Upper lobe of left lung (tissue), 6 donors: ENCODE measurements around the gene CNTN6. TPM values are rescaled to one million over a fixed set of nuclear protein-coding genes. Genes with fewer than 3 reads are reported as not detected.

Experiments
- ATAC-seq, 2 donors: fragments of 200-7000 bp; cut with Tn5 transposase; one replicate each; pipeline ENCODE4 v1.9.1; 2022; ENCODE audit warnings: mild to moderate bottlenecking in 2 of 2, moderate library complexity in 2 of 2; ENCODE audit not compliant: low FRiP score in 2 of 2
- DNase-seq, 2 donors: peaks; one replicate each; pipeline ENCODE4 v3.0.0-alpha.2; 2019 to 2020
- H3K27ac ChIP-seq, 4 donors: fragments of 200-600 bp; sonication (generic); one replicate each; pipeline ENCODE4 v1.5.1; 2016 to 2019
- H3K27me3 ChIP-seq, 4 donors: fragments of 200-600 bp; sonication (generic); one replicate each; pipeline ENCODE4 v1.5.1; 2017 to 2019
- H3K36me3 ChIP-seq, 4 donors: fragments of 200-600 bp; sonication (generic); one replicate each; pipeline ENCODE4 v1.5.1; 2016 to 2019
- H3K4me1 ChIP-seq, 4 donors: fragments of 200-600 bp; sonication (generic); one replicate each; pipeline ENCODE4 v1.5.1; 2018 to 2019
- H3K4me3 ChIP-seq, 4 donors: fragments of 200-600 bp; sonication (generic); one replicate each; pipeline ENCODE4 v1.5.1; 2017 to 2019; ENCODE audit warnings: mild to moderate bottlenecking in 2 of 4, moderate library complexity in 1 of 4
- H3K9me3 ChIP-seq, 4 donors: fragments of 200-600 bp; sonication (generic); one replicate each; pipeline ENCODE4 v1.5.1; 2018 to 2019
- CTCF ChIP-seq, 6 experiments: fragments of 450-650 bp in 4 of 6; fragments of 200-600 bp in 2 of 6; sonication (generic) in 2 of 6; IDR thresholded peaks; one replicate each; pipeline ENCODE4 v1.5.1; 2016 to 2019; ENCODE audit warnings: antibody characterized with exemption in 6 of 6
- EP300 ChIP-seq, 4 donors: sonication (generic); formaldehyde crosslinking; IDR thresholded peaks; one replicate each; pipeline ENCODE4 v1.5.1; 2017; ENCODE audit warnings: antibody characterized with exemption in 4 of 4, control low read depth in 2 of 4
- POLR2A ChIP-seq, 4 donors: fragments of 450-650 bp; IDR thresholded peaks; one replicate each; pipeline ENCODE4 v1.5.1; 2016 to 2017; ENCODE audit warnings: antibody characterized with exemption in 4 of 4, mild to moderate bottlenecking in 2 of 4
- POLR2AphosphoS5 ChIP-seq, 2 donors: sonication (generic); formaldehyde crosslinking; IDR thresholded peaks; one replicate each; pipeline ENCODE4 v1.5.1; 2017; ENCODE audit warnings: antibody characterized with exemption in 2 of 2
- WGBS, 2 donors: methylation state at CpG; one replicate each; pipeline ENCODE4 v1.1.5; 2017 to 2018; 5-methylcytosine and 5-hydroxymethylcytosine counted together
- total RNA-seq, 6 donors: library from RNA; depleted of rRNA in 4 of 6; stranded (reverse); fragments of >200 nt in 4 of 6; gene quantifications; one replicate each; pipeline versions ENCODE4 v1.1.0 to v1.2.1, GENCODE V29; 2016 to 2021
- donor health status: DM: no; HTN: no; CAD: no; lungs with moderate emphysema.
- donor health status: DM: no; HTN: yes; CAD: no; lungs with severe emphysema.

Gene CNTN6
- total RNA-seq, 6 donors from 2014 or later: 5.6 to 29.3 (median 9.6) TPM

GRCh38 chr3:1179146-1179545, 86.3 kb downstream of the CNTN6 start:
- 49 to 62% methylated on average over 6 of the region's 6 CpGs for WGBS, 2 donors
- no peak for ATAC-seq

GRCh38 chr3:1183320-1184048, 90.7 kb downstream of the CNTN6 start:
- no peak for TF ChIP-seq CTCF (IDR thresholded peaks at IDR 0.05)
- TF ChIP-seq EP300 (IDR thresholded peaks at IDR 0.05): no peak
- no peak for TF ChIP-seq POLR2AphosphoS5 (IDR thresholded peaks at IDR 0.05)
- no peak for TF ChIP-seq POLR2A (IDR thresholded peaks at IDR 0.05)
- H3K4me1 ChIP-seq: no peaks in the 10 kb centered on the region
- no peak overlapping the region for H3K4me3 ChIP-seq
- 58 to 78% methylated on average over 4 of the region's 4 CpGs for WGBS, 2 donors
- H3K27ac ChIP-seq: no peak overlapping the region
- no peaks in the 10 kb centered on the region for H3K36me3 ChIP-seq
- no peaks in the 10 kb centered on the region for H3K27me3 ChIP-seq
- no peaks in the 10 kb centered on the region for H3K9me3 ChIP-seq
- DNase-seq: no peak
- no peak for ATAC-seq

More at GRCh38 chr3:1179146-1179545, 86.3 kb downstream of the CNTN6 start:
- Histone ChIP-seq H3K36me3 (no peaks in the 10 kb centered on the region), H3K9me3 (no peaks in the 10 kb centered on the region), H3K27me3 (no peaks in the 10 kb centered on the region), H3K27ac (no peak overlapping the region), H3K4me1 (no peaks in the 10 kb centered on the region), H3K4me3 (no peak overlapping the region)
- TF ChIP-seq EP300 (IDR thresholded peaks at IDR 0.05) (no peak), POLR2AphosphoS5 (IDR thresholded peaks at IDR 0.05) (no peak), POLR2A (IDR thresholded peaks at IDR 0.05) (no peak), CTCF (IDR thresholded peaks at IDR 0.05) (no peak)
- DNase-seq: no peak

- Histone ChIP-seq H3K4me3 (no peak overlapping the region), H3K27me3 (no peaks in the 10 kb centered on the region), H3K9me3 (no peaks in the 10 kb centered on the region), H3K27ac (no peak overlapping the region), H3K4me1 (no peaks in the 10 kb centered on the region), H3K36me3 (no peaks in the 10 kb centered on the region)
- TF ChIP-seq CTCF (IDR thresholded peaks at IDR 0.05) (no peak), POLR2AphosphoS5 (IDR thresholded peaks at IDR 0.05) (no peak), EP300 (IDR thresholded peaks at IDR 0.05) (no peak), POLR2A (IDR thresholded peaks at IDR 0.05) (no peak)
- ATAC-seq (no peak), DNase-seq (no peak)
- WGBS, 2 donors: 66 to 75% methylated on average over 3 of the region's 3 CpGs
Observed at GRCh38 chr3:1190569-1190968, 97.7 kb downstream of the CNTN6 start.

GRCh38 chr3:1191026-1191425, 98.2 kb downstream of the CNTN6 start:
- no peak for DNase-seq
- no peak for ATAC-seq
- Histone ChIP-seq H3K36me3 (no peaks in the 10 kb centered on the region), H3K9me3 (no peaks in the 10 kb centered on the region), H3K4me1 (no peaks in the 10 kb centered on the region), H3K27me3 (no peaks in the 10 kb centered on the region), H3K4me3 (no peak overlapping the region), H3K27ac (no peak overlapping the region)
- TF ChIP-seq EP300 (IDR thresholded peaks at IDR 0.05): no peak
- no peak for TF ChIP-seq CTCF (IDR thresholded peaks at IDR 0.05)
- no peak for TF ChIP-seq POLR2A (IDR thresholded peaks at IDR 0.05)
- no peak for TF ChIP-seq POLR2AphosphoS5 (IDR thresholded peaks at IDR 0.05)
- 67 to 81% methylated on average over 1 of the region's 1 CpG for WGBS, 2 donors

GRCh38 chr3:1195947-1196346, 103.1 kb downstream of the CNTN6 start:
- Histone ChIP-seq H3K4me3 (no peak overlapping the region), H3K4me1 (no peaks in the 10 kb centered on the region), H3K36me3 (no peaks in the 10 kb centered on the region), H3K9me3 (no peaks in the 10 kb centered on the region), H3K27me3 (no peaks in the 10 kb centered on the region), H3K27ac (no peak overlapping the region)
- no peak for DNase-seq
- WGBS, 2 donors: 25 to 52% methylated on average over 1 of the region's 1 CpG
- no peak for ATAC-seq
- no peak for TF ChIP-seq EP300 (IDR thresholded peaks at IDR 0.05)
- no peak for TF ChIP-seq CTCF (IDR thresholded peaks at IDR 0.05)
- no peak for TF ChIP-seq POLR2AphosphoS5 (IDR thresholded peaks at IDR 0.05)
- TF ChIP-seq POLR2A (IDR thresholded peaks at IDR 0.05): no peak
